Loucy (cell line): ENCODE data around the gene MOGAT3.

ENCODE experiments used
- EZH2phosphoT487 ChIP-seq: fragments of 200-600 bp; IDR thresholded peaks from 2 replicates; pipeline ENCODE4 v1.6.1; 2018; ENCODE audit warnings: antibody characterized with exemption, mild to moderate bottlenecking, moderate library complexity, borderline replicate concordance
- TF ChIP-seq, protein P1 (sequence below): fragments of 200-600 bp; sonication (generic); conservative IDR thresholded peaks from 2 replicates; pipeline ENCODE4 v1.5.1; 2014; ENCODE audit warnings: mild to moderate bottlenecking, antibody characterized with exemption, low read length

- TF ChIP-seq, protein P1, sequence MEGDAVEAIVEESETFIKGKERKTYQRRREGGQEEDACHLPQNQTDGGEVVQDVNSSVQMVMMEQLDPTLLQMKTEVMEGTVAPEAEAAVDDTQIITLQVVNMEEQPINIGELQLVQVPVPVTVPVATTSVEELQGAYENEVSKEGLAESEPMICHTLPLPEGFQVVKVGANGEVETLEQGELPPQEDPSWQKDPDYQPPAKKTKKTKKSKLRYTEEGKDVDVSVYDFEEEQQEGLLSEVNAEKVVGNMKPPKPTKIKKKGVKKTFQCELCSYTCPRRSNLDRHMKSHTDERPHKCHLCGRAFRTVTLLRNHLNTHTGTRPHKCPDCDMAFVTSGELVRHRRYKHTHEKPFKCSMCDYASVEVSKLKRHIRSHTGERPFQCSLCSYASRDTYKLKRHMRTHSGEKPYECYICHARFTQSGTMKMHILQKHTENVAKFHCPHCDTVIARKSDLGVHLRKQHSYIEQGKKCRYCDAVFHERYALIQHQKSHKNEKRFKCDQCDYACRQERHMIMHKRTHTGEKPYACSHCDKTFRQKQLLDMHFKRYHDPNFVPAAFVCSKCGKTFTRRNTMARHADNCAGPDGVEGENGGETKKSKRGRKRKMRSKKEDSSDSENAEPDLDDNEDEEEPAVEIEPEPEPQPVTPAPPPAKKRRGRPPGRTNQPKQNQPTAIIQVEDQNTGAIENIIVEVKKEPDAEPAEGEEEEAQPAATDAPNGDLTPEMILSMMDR: no peak
- TF ChIP-seq EZH2phosphoT487: no peak
These were observed 28.6 kb downstream of the MOGAT3 start for GRCh38 chr7:101172005-101172853.
